Psoas muscle (tissue), 8 donors: ENCODE results near the gene SCAMP1. TPM values are rescaled to one million over a fixed set of nuclear protein-coding genes. Genes with fewer than 3 reads are reported as not detected.

Experiments used
- ATAC-seq, 4 donors: fragments of 200-7000 bp; cut with Tn5 transposase; one replicate each; pipeline ENCODE4 v1.9.1; 2020; ENCODE audit warnings: moderate library complexity in 3 of 4, mild to moderate bottlenecking in 2 of 4
- DNase-seq, 2 donors: peaks; one replicate each; pipeline ENCODE4 v3.0.0-alpha.2; 2020
- H3K27ac ChIP-seq: fragments of 200-600 bp; one replicate; pipeline ENCODE4 v1.8.0; 2022
- H3K27me3 ChIP-seq, 3 donors: fragments of 200-600 bp in 1 of 3; one replicate each; pipeline versions ENCODE4 v1.6.1 to v1.8.0; 2013 to 2022; ENCODE audit warnings: low read length in 2 of 3, mild to moderate bottlenecking in 2 of 3, moderate library complexity in 1 of 3; ENCODE audit not compliant: insufficient read depth in 3 of 3
- H3K36me3 ChIP-seq, 2 donors: fragments of 200-600 bp in 1 of 2; one replicate each; pipeline versions ENCODE4 v1.6.1 to v1.8.0; 2013 to 2022; ENCODE audit warnings: low read depth in 1 of 2, mild to moderate bottlenecking in 1 of 2, moderate library complexity in 1 of 2; ENCODE audit not compliant: insufficient read depth in 1 of 2
- H3K4me1 ChIP-seq: fragments of 200-600 bp; one replicate; pipeline ENCODE4 v1.8.0; 2022
- H3K4me3 ChIP-seq: fragments of 200-600 bp; one replicate; pipeline ENCODE4 v1.8.0; 2022; ENCODE audit warnings: mild to moderate bottlenecking
- H3K9me3 ChIP-seq: fragments of 200-600 bp; one replicate; pipeline ENCODE4 v1.8.0; 2022
- WGBS, 3 donors: extraction: QIAGEN DNeasy Blood & Tissue Kit; methylation state at CpG; one replicate each; pipeline versions ENCODE4 v1.1.6 to v1.1.7; 2013; 5-methylcytosine and 5-hydroxymethylcytosine counted together
- intact Hi-C, 2 donors: fragments of 100-400 bp; cut with DNase I; formaldehyde crosslinking; loops; one replicate each; pipeline versions ENCODE4 v1.11.0 to v1.14.2; 2022
- polyA plus RNA-seq, 3 donors: library from polyadenylated mRNA; stranded (reverse); fragments of 200-250 nt; gene quantifications; one replicate each; pipeline ENCODE4 v1.2.3, GENCODE V29; 2013
- total RNA-seq, 4 donors: library from RNA; stranded (reverse); fragmentation: NEBNext Ultra II Directional in 2 of 4; extraction: Animal tissue kit (Norgen Biotek cat#: 25700) in 2 of 4; gene quantifications; one replicate each; pipeline versions ENCODE4 v1.2.1 to v1.2.4, GENCODE V29; 2021 to 2023
- TF ChIP-seq, protein P1 (sequence below): fragments of 200-600 bp; IDR thresholded peaks from one replicate; pipeline ENCODE4 v1.8.0; 2022; ENCODE audit warnings: antibody characterized with exemption
- donor health status: healthy with polysubstance abuse.
- donor health status: DM: no; HTN: no; CAD: no; lungs with moderate emphysema.
- donor health status: Bipolar disorder and iron deficiency.
- donor health status: healthy.
- donor health status: DM: yes; HTN: yes; CAD: no.
- donor health status: DM: no; HTN: no; CAD: no.
- donor health status: DM: no; HTN: no; CAD: no.
- donor health status: DM: yes; HTN: yes; CAD: no.

The SCAMP1 gene
- total and polyA plus RNA-seq, 7 donors = 7.2 to 28.4 (median 16.4) TPM

DNA sequence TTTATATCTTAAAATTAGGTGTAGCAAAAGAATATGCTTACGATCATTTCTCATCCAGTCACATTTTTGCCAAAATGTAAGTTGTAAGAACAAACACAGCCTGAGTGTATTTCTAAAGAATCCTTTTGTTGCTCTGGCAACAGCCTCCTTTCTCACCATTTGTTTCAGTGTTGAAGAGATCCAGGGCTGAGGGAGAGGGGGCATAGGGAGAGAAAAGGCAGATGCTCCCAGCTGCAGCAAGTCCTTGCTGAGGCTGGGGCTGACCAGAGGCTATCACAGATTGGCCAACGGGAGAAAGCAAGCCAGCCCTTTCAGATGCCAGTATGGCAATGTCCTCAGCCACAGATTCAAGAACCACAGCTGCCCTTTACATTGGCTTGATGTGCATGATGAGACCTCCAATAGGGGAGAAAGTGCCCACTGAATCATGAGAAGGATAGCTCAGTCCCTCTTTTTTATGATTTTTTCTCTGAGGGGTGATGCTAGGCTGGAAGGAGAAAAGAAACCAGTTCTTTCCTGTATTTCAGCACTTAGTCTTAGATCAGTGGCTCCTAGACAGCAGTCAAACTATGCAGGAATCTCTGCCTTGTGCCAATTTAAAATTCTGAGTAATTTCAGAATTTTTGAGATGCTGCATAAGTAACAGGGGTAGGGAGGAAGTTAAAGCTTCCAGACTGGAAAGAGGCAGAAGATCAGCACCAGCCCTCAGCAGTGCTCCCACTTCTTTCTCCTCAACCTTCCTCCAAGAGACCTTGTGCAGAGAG lies 146.0 kb downstream of the SCAMP1 start:
- Histone ChIP-seq H3K36me3 (no peaks in the 10 kb centered on the region), H3K9me3 (no peaks in the 10 kb centered on the region), H3K27me3 (no peaks in the 10 kb centered on the region), H3K4me1 (peaks cover 60% of the 10 kb centered on the region), H3K4me3 (no peak overlapping the region), H3K27ac (no peak overlapping the region)
- WGBS, 3 donors = 75 to 86% (median 81%) methylated on average over 2 of the region's 2 CpGs
- ATAC-seq (no peak), DNase-seq (no peak)
- intact Hi-C loops = loop anchor here in 1 of 2 donors (5.0 kb wide), 1 partner anchor 34 kb away; no protein-coding TSS in a partner anchor
- TF ChIP-seq, protein P1, sequence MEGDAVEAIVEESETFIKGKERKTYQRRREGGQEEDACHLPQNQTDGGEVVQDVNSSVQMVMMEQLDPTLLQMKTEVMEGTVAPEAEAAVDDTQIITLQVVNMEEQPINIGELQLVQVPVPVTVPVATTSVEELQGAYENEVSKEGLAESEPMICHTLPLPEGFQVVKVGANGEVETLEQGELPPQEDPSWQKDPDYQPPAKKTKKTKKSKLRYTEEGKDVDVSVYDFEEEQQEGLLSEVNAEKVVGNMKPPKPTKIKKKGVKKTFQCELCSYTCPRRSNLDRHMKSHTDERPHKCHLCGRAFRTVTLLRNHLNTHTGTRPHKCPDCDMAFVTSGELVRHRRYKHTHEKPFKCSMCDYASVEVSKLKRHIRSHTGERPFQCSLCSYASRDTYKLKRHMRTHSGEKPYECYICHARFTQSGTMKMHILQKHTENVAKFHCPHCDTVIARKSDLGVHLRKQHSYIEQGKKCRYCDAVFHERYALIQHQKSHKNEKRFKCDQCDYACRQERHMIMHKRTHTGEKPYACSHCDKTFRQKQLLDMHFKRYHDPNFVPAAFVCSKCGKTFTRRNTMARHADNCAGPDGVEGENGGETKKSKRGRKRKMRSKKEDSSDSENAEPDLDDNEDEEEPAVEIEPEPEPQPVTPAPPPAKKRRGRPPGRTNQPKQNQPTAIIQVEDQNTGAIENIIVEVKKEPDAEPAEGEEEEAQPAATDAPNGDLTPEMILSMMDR = no peak

DNA sequence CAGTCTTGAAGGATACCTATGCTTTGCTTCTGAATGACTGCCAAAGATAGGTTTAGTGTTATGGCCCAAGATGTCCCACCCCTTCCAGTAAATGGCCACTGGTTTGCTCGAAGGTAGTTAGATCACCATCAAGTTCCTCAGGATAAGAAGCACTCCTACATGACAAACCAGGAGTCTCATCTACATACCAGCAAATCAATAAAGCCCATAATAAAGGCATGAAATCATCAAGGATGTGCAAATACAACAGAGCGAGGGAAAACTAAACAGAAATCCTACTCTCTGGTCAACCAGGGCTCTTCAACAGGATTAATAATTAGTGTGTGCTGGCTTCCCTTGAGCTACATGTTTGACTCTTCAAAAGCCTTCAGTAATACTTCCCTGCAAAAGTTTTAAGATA lies 147.1 kb downstream of the SCAMP1 start:
- Histone ChIP-seq H3K27ac (no peak overlapping the region), H3K4me1 (peaks cover 66% of the 10 kb centered on the region), H3K9me3 (no peaks in the 10 kb centered on the region), H3K4me3 (no peak overlapping the region), H3K36me3 (no peaks in the 10 kb centered on the region), H3K27me3 (no peaks in the 10 kb centered on the region)
- TF ChIP-seq, protein P1 = no peak
- DNase-seq (no peak), ATAC-seq (no peak)
- intact Hi-C loops = loop anchor here in 1 of 2 donors (5.0 kb wide), 1 partner anchor 35 kb away; no protein-coding TSS in a partner anchor
- WGBS, 3 donors = 95% methylated on average over 2 of the region's 2 CpGs

DNA sequence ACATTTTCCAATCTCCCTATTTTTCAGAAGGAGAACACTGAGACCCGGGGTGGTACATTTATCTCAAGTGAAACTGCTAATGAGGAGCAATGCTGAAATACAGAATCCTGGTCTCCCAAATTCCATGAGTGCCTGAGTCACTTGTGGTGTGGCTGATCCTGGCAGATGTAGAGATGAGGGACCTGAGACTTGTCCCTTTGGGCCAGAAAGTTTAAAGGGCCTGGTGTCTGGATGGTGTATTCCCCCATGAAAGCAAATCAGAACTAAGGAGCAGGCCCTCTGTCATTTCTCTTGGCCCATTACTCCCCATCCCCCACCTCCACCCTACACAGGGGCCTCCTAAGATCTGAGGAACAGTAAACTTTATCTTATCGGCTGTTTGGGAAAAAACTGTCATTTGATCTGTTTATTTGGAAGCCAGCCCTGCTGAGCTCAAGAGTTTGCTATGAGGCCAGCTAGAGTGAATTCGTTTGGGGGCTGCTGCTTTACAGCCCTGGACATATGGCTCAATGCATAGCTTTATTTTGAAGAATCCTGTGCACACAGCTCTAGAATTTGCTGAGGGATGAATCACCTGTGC lies 147.9 kb downstream of the SCAMP1 start:
- DNase-seq (no peak), ATAC-seq (no peak)
- intact Hi-C loops = loop anchor here in 1 of 2 donors (5.0 kb wide), 1 partner anchor 36 kb away; no protein-coding TSS in a partner anchor
- no peaks in the 10 kb centered on the region for H3K27me3 ChIP-seq
- no peak overlapping the region for H3K4me3 ChIP-seq
- H3K27ac ChIP-seq = no peak overlapping the region
- no peaks in the 10 kb centered on the region for H3K9me3 ChIP-seq
- H3K36me3 ChIP-seq = no peaks in the 10 kb centered on the region
- peaks cover 66% of the 10 kb centered on the region for H3K4me1 ChIP-seq
- 37 to 48% (median 40%) methylated on average over 3 of the region's 3 CpGs for WGBS, 3 donors
- TF ChIP-seq, protein P1 = no peak

DNA sequence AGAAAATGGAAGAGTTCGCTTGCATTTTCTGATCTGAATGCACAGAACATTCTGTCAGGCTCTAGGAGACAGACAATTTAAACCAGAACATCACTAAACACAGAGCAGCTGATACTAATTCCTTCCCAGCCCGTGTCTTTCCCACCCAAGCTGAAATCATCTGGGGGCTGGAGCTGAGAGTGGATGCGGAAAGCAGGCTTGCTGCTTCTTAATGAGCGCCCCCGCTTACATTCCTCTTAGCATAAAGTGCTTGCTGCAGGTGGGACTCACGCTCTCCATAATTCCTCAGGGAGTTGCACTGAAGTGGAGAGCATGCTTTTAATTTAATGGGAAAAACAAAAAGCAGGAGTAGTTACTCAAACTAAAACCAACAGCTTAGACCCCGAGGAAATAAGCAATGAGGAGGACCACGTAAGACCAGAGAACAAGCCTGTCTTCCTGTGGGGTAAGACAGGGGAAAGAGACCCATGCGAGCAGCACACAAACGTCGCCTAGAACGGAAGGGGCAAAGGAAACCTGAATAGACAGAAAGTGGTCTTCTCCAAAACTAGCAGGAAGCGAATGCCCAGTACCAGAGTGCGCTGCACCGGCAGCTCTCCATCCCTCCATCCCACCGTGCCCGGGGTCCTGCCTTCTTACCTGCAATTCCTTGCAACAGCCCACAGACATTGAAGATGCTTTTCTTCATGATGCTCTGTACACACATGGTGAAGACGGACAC lies 148.9 kb downstream of the SCAMP1 start:
- intact Hi-C loops = loop anchor here in 1 of 2 donors (5.0 kb wide), 1 partner anchor 37 kb away; no protein-coding TSS in a partner anchor
- no peak for DNase-seq

More for the DNA sequence above, 148.9 kb downstream of the SCAMP1 start:
- Histone ChIP-seq H3K4me1 (peaks cover 60% of the 10 kb centered on the region), H3K36me3 (no peaks in the 10 kb centered on the region), H3K27me3 (no peaks in the 10 kb centered on the region), H3K9me3 (no peaks in the 10 kb centered on the region), H3K27ac (peak overlapping the region; percentile 73), H3K4me3 (peak overlapping the region; percentile 70)
- 63 to 71% (median 66%) methylated on average over 18 of the region's 18 CpGs for WGBS, 3 donors
- ATAC-seq = no peak
- TF ChIP-seq, protein P1 = no peak
